Germinal center (tissue), 1 donor: ENCODE data around the gene ATP5ME.

Source experiments
- DNase-seq: peaks from one replicate; pipeline ENCODE4 v3.0.0; 2012; ENCODE audit warnings: mixed read lengths, low spot score

The ATP5ME gene

DNA sequence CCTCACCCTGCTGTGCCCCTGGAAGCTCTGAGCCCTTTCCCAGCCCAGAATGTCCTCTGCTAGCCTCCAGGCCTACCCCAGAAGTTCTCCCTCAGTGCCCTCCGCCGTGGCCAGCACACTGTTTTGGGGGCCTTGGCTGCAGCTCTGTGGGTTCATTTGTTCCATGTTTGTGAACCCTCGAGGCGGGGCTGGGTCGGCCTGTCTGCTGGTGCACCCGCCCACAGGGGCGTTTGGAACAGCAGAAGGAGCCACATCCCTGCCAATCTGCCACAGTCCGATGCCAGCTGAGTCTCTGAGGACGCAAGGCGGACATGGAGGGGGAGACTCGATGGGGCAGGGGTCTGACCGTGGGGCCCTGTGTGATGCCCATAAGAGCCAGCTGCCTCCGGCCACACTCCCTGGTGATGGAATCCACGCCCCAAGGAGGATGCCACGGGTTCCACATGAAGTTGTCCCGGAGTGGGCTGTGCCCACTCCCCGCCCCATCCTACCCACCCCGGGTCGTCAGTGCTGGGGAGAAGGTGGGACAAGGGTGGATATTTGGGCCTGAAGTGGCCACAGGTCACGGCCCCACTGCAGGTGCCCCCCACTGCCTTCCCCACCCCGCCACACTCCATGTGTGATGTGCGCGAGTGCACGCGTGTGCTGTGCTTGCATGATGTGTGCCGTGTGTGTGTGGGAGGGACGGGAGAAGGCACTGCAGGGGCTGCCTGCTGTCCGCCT, 7.1 kb downstream of the ATP5ME start:
- DNase-seq: no peak

DNA sequence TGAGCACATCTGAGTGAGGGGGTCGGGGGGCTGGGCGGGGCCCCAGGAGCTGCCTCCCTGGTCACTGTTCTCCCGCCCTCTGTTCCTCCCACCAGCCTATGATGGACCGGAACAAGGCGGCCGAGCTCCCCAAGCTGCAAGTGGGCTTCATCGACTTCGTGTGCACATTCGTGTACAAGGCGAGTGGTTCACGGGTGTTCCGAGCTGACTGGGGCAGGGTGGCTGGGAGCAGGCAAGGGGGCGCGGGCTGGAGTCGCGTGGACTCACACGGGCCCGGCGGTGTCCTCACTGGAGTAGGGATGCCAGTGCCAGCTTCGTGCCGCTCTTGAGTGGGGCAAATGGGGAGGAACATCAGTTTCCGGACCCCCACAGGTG, 7.7 kb downstream of the ATP5ME start:
- no peak for DNase-seq

DNA sequence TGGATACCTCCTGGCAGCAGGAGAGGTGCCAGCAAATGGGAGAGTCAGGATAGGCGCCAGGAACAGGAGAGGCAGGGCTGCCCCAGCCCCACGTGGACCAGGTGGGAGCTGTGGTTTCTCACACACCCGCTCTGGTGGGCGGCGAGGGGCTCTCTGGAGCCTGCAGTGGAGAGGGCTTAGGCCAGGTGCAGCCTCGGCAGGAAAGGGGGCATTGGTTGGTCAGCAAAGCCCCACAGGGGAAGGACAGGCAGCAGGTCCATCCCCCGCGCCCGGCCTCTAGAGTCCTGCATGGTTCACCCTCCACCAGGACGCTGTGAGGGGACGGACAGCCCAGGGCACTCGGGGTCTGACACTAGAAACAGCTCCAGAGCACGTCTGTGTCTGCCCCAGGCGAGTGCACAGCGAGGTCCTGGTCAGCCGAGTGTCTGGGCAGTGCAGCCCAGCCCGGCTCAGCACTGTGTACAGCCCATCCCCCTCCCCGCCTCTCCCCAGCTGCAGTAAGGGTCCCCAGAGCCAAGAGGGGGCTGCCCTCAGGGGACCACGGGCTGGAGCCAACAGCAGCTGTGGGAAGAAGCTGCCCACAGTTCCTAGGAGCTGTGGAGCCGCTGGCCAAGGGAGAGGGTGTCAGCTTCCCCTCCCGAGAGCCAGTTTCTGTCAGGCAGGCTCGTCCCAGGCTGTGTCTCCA, 8.2 kb downstream of the ATP5ME start:
- DNase-seq: no peak

DNA sequence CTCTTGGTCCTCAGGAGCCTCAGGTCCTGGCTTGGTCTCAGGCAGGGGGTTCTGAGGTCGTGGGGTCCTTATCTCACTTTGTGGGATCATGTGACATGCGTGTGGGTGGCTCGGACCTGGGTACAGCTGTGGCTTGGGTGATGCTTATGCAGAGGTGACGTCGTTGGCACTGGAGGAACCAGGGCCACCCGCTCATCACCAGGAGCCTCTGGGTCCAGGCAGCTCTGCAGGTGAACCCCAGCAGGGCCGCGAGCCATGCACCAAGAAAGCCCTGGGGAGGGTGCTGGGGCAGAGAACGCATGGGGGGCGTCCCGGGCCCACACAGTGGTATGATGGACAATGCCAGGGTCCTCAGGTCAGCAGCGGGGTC, 8.7 kb downstream of the ATP5ME start:
- no peak for DNase-seq

DNA sequence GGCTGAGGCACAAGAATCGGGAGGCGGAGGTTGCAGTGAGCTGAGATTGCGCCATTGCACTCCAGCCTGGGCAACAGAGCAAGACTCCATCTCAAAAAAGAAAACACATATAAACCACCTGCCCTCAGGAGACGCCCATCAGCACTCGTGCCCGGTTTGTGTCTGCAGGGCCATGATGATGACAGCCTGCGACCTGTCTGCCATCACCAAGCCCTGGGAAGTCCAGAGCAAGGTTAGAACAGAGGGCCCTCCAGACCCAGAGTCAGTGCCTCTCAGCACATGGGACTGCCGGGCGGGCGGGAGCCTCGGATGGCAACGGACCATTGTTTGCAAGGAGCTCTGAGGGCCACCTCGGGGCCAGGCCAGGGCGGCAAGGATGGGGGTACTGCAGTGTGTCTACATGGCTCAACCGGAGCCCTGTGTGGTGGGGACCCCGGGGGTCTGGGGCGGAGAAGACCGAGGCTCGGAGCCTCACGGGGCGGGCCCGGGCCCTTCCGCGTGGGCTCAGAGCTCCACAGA, 9.3 kb downstream of the ATP5ME start:
- DNase-seq: no peak

DNA sequence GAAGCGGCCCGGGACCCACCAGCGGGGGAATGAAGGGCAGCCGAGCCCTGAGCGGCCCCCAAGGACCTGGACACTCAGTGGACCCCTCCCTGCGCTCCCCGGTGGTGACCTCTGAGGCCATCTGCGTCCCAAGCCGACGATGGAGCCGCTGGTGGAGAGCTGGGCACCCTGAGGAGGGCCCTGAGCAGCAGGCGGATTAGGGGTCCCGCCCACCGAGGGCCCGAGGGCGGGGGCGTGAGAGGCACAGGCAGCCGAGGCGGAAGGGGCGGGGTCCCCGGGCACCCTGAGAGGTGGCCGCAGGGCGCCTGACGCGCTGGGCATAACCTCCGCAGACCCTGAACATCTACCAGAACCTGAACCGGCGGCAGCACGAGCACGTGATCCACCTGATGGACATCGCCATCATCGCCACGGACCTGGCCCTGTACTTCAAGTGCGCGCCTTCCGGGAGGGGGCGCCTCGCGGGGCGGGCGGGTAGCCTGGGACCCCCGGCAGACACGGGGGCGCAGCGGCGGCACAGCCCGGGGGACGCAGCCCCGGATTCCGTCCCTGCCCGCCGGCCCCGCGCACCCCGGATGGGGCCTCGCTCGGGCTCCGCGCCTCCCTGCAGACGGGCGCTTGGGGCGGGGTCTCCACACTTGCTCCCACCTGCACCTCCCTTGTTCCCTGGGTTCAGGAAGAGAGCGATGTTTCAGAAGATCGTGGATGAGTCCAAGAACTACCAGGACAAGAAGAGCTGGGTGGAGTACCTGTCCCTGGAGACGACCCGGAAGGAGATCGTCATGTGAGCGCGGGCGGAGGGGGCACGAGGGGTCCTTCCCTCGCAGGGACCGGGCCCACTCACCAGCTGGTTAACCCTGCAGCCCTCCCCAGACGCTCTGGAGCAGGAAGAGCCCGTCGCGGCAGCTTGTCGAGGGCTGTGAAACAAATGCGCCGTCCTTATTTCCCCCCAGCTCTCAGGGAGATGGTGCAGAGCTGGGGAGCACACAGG, 10.3 kb downstream of the ATP5ME start:
- DNase-seq: peak; percentile 84

DNA sequence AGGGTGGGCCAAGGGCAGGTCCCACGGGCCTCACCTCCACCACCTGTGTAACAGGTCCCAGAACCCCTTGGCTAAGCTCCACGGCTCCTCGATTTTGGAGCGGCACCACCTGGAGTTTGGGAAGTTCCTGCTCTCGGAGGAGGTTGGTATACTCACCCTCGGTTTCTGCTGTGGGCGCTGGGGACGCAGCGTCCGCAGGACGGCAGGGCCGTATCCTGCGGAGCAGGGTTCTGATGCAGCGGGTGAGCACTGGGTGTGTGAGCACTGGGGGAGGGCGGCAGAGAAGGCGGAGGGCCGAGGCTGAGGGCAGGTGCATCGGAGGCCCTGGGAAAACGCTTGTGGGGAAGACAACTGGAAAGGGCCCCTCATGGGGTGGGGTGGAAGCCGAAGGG, 11.0 kb downstream of the ATP5ME start:
- DNase-seq: no peak

DNA sequence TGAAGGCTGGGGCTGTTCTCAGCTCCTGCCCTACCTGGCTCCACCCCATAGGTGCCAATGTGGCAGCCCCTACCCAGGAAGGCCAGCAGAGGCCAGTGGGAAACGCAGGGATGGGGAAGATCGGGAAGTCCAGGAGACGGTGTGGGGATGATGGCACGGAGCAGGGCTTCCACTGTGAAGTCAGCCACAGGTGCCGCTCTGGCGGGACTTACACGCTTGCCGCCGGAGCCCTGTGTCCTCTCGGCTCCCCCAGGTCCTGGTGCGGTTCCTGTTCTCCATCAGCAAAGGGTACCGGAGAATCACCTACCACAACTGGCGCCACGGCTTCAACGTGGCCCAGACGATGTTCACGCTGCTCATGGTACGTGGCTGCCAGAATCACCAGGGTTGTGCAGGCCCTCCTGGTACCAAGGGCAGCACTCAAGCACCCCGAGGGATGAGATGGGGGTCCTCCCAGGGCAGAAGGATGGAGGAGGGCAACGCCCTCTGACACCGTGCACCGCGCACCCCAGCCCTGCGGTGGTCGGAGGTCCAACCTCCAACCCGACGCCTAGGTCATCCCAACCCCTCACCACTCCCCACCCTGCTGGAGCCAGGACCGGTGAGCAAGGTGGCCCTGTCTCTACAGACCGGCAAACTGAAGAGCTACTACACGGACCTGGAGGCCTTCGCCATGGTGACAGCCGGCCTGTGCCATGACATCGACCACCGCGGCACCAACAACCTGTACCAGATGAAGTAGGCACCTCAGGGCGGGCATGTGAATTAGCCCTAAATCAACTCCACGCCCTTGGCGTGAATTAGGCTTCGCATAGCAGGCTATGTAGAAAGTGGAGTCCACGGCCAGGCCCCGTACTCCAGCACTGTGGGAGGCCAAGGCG, 12.0 kb downstream of the ATP5ME start:
- no peak for DNase-seq

DNA sequence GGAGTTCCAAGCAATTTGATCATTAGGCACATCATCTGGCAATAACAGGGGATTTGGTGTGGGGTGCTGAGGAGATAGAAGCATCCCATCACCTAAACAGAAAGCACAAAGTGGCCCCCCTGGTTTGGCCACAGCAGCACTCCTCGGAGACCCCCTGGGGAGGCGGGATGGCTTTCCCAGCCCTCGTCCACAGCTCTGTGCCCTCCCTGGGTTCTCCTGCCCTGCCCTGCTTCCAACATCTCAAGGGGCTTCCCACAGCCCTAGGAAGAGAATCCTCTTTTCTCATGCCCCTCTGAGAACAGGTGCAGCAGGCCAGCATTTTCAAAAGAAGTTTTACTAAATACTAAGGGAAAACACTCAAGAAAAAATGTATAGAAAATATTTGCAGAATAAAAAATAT, 12.8 kb downstream of the ATP5ME start:
- DNase-seq: no peak

DNA sequence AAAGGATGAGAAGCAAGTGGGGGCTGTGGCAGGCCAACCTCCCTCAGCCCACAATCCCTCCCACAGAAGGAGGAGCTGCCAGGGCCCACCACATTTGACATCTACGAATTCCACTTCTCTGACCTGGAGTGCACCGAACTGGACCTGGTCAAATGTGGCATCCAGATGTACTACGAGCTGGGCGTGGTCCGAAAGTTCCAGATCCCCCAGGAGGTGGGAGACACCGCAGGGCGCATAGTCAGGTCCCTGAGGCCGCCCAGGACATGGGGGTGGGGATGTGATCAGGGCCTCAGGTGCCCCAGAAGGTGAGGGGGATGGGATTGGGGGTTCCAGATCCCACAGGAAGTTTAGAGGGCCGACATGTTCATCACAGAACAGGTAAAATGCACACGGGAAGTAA, 13.7 kb downstream of the ATP5ME start:
- DNase-seq: no peak

DNA sequence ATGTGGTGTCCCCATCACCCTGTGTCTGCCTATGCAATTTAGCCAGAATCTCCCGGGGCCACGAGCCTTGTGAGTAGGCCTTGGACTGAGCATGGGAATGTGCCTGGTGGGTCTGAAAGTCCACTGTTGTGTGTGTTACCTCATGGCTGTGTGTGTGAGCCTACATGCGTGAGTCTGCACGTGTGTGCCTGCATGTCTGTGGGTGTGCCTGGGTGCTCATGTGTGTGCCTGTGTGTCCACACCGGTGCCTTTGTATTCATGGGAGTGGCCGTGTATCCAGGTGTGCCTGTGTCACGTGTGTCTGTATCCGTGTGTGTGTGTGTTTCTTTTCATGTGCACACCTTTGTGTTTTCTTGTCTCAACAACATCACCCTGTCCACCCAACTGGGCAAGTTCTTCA, 14.2 kb downstream of the ATP5ME start:
- DNase-seq: no peak

DNA sequence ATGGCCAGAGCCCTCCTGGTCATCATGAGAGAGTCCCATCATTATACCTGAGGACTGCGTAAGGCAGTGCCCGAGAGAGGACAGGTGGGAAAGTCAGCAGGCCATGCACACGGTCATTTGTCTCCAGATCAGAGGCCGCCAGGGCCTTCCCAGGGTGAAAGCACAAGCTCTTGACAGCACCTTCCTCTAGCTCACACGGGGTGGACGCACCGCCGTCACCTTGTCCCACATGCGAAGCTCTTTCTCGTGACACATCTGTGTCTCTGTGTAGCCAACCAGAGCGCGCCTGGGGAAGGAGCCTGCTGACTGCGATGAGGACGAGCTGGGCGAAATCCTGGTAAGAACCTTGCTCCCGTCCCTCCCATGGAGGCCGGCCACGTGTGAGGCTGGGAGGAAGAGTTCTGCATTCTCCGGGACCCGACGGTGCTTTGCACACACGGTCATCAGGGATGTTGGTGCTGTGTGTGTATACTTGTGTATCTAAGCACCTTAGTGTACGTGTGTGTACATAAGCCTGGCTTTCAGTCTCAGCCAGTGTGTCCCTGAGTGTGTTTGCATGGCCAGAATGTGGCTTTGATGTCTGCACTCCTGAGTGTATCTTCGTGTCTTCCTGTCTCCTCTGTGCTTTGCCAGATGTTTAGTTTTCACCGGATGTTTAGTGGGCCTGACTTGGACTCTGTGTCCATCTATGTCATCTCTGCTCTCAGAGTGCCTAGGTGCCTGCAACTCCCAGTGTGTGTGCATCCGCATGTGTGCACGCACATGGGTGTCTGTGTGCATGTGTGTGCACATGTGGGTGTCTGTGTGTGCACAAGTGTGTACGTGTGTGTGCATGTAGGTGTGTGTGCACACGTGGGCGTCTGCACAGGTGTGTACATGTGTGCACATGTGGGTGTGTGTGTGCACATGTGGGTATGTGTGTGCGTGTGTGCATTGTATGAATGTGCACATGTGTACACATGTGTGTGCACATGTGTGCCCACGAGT, 15.1 kb downstream of the ATP5ME start:
- no peak for DNase-seq

DNA sequence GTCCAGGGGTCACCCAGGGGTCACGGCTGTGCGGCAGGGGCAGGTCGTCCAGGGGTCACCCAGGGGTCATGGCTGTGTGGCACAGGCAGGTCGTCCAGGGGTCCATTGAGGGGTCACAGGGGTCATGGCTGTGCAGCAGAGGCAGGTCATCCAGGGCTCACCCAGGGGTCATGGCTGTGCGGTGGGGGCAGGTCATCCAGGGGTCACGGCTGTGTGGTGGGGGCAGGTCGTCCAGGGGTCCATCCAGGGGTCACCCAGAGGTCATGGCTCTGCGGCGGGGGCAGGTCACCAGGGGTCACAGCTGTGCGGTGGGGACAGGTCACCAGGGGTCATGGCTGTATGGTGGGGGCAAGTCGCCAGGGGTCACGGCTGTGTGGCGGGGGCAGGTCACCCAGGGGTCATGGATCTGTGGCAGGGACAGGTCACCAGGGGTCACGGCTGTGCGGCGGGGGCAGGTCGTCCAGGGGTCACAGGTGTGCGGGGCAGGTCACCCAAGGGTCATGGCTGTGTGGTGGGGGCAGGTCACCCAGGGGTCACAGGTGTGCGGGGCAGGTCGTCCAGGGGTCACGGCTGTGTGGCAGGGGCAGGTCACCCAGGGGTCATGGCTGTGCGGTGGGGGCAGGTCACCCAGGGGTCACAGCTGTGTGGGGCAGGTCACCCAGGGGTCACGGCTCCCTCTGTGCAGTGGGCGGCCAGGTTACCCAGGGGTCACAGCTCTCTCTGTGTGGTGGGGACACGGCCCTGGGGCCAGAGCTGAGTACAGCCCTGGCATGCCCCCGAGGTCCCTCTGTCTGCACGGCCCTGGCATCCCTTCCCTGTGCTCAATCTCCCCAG, 16.0 kb downstream of the ATP5ME start:
- DNase-seq: no peak

DNA sequence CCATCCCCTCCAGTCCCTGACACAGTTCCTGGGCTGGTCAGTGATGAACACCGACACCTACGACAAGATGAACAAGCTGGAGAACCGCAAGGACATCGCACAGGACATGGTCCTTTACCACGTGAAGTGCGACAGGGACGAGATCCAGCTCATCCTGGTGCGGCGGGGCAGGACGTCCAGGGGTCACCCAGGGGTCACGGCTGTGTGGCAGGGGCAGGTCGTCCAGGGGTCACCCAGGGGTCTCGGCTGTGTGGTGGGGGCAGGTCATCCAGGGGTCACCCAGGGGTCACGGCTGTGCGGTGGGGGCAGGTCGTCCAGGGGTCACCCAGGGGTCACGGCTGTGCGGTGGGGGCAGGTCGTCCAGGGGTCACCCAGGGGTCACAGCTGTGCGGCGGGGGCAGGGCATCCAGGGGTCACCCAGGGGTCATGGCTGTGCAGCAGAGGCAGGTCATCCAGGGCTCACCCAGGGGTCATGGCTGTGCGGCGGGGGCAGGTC, 16.7 kb downstream of the ATP5ME start:
- DNase-seq: no peak

DNA sequence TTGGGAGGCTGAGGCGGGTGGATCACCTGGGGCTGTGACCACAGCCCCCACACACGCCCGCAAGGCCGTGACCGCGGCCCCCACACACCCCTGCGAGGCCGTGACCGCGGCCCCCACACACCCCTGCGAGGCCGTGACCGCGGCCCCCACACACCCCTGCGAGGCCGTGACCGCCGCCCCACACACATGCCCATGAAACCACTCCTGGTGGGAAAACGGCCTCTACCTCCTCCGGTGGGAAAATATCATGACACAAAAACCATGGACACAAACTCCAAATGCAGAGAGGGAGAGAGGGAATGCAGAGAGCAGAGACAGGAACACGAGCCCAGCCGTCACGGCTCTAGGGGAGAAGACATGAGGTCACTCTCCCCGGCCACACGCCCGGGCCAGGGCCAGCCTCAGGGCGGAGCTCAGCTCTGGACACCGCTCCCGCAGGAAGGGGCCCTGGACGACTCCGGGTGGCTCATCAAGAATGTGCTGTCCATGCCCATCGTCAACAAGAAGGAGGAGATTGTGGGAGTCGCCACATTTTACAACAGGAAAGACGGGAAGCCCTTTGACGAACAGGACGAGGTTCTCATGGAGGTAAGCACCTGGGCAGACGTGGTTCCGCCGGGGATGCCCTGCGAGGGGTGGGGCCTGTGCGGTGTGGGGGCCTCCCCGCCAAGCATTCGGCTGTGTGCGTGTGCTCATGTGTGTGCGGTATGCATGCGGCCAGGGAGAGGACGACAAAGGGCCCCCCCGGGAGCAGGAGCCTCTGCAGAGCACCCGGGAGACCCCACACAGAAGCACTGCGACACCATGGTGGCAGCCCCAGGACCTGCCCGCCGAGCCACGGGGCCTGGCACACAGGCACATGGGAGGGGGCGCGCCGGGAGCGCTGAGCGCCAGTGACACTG, 17.4 kb downstream of the ATP5ME start:
- no peak for DNase-seq

DNA sequence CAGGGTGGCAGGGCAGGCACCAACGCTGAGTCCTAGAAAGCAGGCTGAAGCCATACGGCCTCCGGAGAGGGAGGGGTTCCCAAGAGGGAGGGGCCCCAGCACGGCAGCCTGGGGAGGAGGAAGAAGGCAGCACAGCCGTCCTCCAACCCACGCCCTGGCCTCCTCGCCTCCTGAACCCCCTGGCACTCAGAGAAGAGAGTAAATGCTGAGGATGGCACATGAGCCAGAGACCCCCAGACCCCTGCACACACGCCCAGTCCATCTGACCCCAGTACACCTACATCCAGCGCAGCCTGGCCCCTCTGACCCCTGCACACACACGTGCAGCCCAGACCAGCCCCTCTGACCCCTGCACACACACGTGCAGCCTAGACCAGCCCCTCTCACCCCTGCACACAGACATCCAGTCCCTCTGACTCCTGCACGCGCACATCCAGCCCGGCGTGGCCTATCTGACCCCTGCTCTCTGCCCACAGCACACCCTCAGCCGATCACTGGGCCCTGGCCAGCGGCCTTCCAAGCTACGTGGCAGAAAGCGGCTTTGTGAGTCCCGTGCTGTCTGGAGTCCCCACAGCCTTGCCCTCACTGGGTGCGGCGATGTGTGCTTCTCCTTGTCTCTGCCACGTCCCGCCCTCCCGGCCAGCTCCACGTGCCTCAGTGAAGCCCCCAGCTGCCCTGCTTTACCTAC, 18.5 kb downstream of the ATP5ME start:
- DNase-seq: no peak

DNA sequence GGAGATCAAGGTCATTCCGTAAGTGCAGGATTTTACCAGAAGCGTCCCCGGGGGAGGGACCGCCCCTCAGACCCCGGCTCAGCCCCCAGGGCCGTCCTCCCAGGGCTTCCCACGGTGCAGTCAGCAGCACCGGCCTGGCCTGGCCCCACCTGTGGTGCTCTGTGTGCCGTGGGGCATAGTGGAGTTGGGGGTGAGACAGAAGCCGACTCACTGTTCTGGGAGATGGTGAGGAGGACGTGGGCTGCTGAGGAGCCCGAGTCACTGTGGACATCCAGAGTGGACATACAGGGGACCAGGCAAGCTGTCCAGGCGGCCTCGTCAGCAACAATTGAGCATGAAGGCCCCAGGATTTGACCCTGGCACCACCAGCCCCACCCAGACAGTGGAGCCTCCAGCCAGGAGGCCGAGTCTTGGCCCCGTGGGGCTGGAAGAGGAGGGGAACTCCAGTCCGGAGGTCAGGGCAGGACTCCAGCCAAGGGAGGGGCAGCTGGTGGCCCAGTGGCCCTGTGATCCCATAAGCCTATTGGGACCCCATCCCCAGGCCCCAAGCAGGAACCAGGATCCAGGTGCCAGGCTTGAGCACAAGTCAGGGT, 19.1 kb downstream of the ATP5ME start:
- DNase-seq: no peak
